GM21786 (cell line): Measurements from ENCODE around the gene ZNF528.

ENCODE experiments used
- ATAC-seq: cut with Tn5 transposase; IDR thresholded peaks from one replicate; pipeline ENCODE4 v1.9.1; 2021; ENCODE audit not compliant: unreplicated experiment

ZNF528 gene

DNA sequence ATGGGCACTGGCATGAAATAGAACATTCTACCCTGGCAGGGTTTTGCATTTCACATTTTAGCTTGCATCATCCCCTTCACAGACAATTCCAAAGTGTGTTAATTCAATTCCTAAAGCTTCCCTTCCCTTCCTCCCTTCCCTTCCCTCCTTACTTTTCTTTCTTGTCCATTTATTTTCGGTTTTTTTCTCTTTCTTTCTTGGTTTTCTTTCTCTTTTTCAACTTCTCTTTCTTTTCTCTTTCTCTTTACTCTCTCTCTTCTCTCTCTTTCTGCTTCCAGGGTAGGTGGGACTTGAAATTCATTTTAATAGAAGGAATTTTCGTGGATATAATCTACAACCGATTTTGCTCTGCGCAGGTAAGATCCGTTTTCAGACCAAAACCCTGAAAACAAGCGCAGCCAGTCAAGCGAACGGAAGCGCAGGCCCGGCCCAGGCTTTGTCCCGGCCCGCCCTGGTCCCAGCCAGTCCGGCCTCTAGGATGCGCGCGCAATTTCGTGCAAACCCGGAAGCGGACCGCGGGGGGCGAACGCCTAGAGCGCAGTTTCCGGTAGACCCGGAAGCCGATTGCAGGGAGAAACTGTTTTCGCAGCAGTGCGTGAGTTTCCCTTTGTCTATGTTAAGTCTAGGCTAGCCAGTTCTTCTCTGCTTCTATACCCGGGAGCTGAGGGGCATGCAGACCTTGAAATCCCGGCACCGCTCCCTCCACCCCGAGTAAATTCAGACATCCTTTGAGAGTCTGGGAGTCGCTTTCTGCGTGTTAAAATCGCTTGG lies at the start of gene ZNF528:
ZNF528 (plus strand) TSS at position 540 of the 771 bp plus-strand sequence. CDS start 4,165 bp downstream, outside the sequence.
- peak; percentile 72 for ATAC-seq

DNA sequence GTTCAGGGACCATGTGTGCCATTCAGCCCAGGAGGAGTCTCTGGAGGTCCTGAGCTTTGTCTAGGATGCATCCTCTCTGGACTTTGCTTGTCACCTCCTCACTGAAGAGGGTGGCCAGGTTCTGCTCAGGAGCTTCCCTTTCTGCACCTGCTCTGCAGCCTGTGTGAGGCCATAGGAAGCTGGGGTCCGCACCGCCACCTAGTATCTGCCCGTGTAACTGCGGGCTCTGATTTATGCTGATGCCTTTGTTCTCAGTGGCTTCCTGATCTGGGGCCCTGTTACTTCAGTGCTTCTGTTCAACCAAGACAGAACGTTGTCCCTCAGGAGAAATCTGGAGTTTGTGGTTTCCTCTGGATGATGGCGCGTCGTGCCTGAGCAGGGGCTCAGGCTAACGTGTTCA lies 46.1 kb upstream of the ZNF528 start:
- no peak for ATAC-seq

DNA sequence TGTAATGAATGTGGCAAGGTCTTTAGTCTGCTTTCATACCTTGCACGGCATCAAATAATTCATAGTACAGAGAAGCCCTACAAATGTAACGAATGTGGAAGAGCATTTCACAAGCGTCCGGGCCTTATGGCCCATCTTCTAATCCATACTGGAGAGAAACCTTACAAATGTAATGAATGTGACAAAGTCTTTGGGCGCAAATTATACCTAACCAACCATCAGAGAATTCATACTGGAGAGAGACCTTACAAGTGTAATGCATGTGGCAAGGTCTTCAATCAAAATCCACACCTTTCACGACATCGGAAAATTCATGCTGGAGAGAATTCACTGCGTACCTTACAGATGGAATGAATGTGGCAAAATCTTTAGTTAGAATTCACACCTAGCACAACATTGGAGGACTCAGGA lies 31.2 kb upstream of the ZNF528 start:
- ATAC-seq = no peak

DNA sequence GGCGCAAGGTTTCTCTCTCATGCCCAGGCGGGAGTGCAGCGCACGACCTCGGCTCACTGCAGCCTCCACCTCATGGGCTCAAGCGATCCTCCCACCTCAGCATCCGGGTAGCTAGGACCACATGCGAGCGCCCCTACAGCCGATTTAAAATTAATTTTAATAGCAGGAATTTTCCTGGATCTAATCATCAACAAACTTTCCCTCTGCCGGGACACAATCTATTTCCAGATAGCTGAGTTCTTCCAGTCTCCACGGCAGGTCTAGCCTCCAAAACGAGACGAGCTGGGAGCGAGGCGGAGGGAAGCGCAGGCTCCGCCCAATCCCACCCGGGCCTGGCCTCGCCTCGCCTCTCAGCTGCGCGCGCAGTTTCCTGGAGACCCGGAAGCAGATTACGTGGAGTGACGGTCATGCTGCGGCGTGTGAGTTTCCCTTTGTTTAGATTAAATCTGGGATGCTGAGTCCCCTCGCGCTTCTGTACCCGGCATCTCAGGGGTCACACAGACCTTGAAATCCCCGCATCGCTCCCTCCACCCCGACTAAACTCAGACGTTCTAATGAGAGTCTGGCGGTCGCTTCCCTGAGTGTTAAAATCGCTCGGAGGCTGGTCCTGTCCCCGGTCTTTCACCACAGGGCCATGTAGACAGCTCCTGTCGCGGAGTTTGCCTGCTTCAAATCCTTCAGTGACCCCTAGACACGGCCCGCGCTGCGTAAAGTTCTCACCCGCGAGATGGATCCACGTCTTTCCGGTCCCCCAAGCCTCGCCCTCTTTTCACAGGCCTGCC lies 27.9 kb upstream of the ZNF528 start, which contains the start of gene ZNF880:
ZNF880 (plus strand) TSS at position 365 of the 782 bp plus-strand sequence; CDS start at position 408, 43 bp downstream.
- ATAC-seq = peak; percentile 88

DNA sequence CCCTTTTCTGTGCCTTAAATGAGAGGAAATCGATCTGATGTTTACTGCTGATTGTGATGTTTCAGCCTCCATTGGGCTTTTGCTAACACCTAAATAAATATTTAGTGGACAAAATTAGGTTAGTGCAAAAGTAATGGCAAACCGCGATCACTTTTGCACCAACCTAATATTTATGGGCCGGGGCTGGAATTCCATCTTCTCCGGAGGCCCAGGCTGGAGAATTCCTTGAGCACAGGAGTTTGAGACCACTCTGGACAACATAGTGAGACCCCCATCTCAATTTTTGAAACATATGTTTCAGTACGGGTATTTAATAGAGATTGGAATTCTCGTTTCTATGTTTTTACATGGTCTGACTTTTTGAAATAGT lies 27.3 kb upstream of the ZNF528 start:
- ATAC-seq = no peak

DNA sequence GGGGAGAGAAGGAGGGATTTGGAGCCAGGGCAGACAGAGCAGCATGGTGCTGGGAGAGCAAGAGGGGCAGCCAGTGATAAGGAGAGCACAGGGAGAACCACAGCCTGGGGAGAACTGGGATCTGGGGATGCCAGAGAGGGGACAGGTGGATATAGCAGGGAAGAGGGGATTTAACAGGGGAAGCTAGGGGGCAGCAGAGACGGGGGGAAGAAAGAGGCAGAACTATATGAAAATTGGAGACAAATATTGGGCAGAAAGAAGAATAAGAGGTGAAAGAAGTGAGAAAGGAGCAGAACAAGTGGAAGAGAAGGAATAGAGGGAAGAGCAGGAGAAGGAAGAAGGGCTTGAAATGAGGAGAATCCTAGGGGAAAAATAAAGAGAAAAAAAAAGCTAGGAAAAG lies 6.5 kb upstream of the ZNF528 start:
- ATAC-seq = no peak

DNA sequence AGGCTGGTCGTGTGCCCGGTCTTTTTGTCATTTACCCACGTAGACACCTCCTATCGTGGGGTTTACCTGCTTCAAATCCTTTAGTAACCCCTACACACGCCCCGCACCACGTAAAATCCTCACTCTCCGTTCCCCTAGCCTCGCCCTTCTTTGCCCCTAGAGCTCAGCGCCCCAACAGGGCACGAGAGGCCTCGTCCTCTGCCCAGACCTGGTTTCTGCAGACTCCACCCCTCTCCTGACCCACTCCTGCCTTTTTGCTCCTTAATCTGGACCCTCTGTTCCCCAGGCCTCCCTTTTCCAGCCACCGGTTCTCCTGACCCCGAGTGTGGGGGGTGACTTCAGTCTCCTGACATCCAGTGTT lies 412 bp downstream of the ZNF528 start:
- ATAC-seq = peak; percentile 12

DNA sequence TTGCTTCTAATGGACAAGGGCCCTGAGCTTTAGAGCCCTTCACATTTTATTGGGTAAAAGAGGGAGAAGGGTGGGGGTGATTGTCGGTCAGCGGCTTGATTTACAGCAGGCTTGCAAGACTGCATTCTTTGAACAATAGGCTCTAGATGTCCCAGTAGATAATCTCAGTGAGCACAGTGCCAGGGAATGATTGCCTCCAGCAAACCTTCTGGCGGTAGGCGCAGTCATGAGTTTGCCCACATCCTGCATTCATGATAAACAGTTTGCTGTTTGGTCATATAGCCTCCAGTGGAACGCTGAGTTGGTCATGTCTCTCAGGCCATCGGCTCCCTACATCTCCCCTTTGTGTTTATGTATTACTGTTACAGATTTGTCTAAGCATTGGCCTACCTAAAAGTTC lies 12.6 kb downstream of the ZNF528 start:
- ATAC-seq = no peak

DNA sequence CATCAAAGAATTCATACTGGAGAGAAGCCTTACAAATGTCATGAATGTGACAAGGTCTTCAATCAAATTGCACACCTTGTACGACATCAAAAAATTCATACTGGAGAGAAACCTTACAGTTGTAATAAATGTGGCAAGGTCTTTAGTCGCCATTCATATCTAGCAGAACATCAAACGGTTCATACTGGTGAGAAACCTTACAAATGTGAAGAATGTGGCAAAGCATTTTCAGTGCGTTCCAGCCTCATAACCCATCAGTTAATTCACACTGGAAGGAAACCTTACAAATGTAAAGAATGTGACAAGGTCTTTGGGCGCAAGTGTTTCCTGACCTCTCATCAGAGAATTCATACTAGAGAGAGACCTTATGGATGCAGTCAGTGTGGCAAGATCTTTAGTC lies 18.1 kb downstream of the ZNF528 start:
- ATAC-seq = no peak

DNA sequence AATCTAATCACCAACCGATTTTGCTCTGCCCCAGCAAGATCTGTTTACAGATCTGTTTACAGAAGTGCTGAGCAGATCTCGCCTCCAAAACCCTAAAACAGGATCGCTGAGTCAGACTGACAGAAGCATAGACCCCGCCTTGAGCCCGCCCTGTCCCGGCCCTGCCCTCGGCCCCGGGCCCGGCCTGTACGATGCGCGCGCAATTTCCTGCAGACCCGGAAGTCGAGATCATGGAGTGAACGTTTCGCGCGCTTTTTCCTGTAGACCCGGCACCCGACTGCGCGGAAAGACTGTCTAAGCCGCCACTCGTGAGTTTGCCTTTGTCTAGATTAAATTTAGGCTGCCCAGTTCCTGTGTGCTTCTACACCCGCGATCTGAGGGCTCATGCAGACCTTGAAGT lies 31.3 kb downstream of the ZNF528 start, which contains the start of gene ZNF534:
ZNF534 (plus strand) TSS at position 212 of the 400 bp plus-strand sequence. CDS start 2,327 bp downstream, outside the sequence.
- no peak for ATAC-seq

DNA sequence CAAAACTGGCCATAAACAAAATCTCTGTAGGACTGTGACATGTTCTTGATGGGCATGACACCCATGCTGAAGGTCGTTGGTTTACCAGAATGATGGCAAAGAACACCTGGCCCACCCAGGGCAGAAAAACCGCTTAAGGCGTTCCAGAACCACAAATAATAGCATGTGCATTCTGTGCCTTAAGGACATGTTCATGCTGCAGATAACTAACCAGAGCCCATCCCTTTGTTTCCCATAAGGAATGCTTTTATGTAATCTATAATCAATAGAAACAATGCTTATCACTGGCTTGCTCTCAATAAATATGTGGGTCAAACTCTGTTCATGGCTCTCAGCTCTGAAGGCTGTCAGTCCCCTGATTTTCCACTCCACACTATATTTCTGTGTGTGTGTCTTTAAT lies 44.5 kb downstream of the ZNF528 start:
- no peak for ATAC-seq

DNA sequence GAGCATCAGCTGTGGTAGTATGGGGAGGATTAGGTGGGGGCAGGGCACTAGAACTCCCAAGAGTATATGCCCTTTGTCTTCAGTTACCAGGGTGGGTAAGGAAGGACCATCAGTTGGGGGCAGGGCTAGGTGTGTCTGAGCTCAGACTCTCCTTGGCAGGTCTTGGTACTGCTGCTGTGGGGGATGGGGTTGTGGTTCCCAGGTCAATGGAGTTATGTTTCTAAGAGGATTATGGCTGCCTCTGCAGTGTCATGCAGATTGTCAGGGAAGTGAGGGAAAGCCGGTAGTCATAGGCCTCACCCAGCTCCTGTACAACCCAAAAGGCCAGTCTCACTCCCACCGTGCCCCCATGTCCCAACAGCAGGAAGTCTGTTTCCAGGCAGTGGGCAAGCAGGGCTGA lies 46.9 kb downstream of the ZNF528 start:
- ATAC-seq = no peak

DNA sequence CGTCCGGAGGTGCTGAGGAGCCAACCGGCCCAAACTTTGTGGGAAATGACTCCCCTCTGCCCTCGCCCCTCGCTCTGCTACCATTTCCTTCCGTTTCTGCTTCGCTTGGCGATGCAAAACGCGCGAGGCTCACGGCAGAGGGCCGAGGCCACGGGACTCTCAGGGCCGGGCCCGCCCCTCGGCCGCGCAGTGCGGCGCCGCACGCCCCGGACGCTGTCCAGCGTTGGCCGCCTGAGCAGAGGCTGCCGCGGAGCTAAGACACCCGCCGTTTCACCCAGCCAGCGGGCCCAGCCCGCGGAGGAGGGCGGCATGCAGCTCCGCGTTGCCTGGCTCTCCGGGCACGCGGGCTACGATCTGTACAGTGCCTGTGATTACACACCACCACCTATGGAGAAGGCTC lies 53.6 kb downstream of the ZNF528 start:
- no peak for ATAC-seq

DNA sequence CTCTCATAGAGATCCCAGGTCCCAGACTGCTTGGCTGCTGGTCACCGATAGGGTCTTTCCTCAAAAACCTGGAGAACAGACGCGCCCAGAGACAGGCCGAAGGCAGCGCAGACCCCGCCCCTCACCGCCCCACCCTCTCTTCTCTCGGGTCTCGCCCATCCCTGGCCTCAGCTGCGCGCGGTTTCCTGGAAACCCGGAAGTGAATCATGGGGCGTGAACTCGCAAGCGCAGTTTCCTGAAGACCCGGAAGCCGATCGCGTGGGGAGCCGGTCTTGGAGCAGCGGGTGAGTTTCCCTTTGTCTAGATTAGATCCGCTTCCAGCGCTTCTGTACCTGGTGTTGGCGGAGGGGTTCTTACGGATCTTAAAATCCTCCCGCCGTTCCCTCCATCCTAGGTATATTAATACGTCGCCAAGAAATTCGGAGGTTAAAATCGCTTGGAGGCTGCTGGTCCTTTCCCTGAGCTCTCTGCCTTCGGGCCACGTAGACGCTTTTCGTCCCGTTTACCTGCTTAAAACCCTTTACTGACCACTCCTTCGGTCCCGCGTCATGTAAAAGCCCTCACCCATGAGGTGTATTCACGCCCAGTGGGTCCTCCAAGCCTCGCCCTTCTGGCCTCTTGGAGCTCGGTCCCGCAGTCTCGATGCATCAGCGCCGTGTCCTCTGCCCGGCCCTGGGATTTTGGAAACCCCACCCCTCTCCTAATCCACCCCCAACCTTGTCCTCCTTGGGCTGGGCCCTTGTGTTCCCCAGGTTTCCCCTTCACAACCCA lies 55.9 kb downstream of the ZNF528 start, which contains the start of gene ZNF578:
ZNF578 (plus strand) TSS at position 230 of the 771 bp plus-strand sequence. CDS start 48,293 bp downstream, outside the sequence.
- no peak for ATAC-seq

DNA sequence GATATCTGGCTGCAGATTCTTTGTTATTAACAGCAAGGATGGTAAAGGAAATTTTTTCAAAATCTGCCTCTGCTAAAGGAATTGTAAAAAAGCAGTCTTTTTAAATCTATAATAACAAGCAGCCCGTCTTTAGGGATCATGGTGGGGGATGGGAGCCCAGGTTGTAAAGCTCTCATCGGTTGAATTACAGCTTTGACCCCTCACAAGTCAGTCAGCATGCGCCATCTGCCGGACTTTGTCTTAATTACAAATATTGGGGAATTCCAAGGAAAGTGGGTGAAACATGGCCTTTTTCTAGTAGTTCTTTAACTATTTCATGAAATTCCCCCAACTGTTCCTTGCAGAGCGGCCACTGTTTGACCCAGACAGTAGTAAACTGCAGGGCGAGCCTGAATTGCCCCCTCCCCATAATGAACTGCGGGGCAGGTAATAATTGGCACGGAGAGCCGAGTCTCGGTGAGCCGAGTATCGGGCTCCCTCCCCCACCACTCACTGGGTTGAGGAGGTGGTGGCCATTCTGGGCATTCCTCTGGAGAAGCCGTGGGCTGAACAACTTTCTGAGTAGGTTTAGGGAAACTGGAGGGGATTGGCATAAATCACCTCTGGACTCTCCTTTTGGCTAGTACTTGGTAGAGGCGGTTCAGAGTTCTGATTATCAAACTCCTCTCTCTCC lies 67.3 kb downstream of the ZNF528 start:
- ATAC-seq = no peak
